OCI-LY7 (cell line): ENCODE results near the gene SLC8A1.

Experiments
- CTCF ChIP-seq: fragments of 200-600 bp; sonication (generic); conservative IDR thresholded peaks from 2 replicates; pipeline ENCODE4 v1.5.1; 2014; ENCODE audit warnings: mild to moderate bottlenecking, antibody characterized with exemption, low read length, moderate library complexity, mixed read lengths
- EZH2phosphoT487 ChIP-seq: fragments of 200-600 bp; sonication (generic); IDR thresholded peaks from 2 replicates; pipeline ENCODE4 v1.6.1; 2018; ENCODE audit warnings: low read depth, borderline replicate concordance, mild to moderate bottlenecking, mixed run types, antibody characterized with exemption, low read length, moderate library complexity, mixed read lengths

GRCh38 chr2:40445467-40445866, 6.4 kb downstream of the SLC8A1 start:
- TF ChIP-seq CTCF, result no peak
- no peak for TF ChIP-seq EZH2phosphoT487
